HG02884 (cell line): ENCODE results near the gene TNFRSF25.
"Not testable (repeated sequence)": the region's sequence is repeated elsewhere in the genome, so short reads cannot be mapped to it uniquely, and the experiment has no call there.

Experiments
- ATAC-seq: cut with Tn5 transposase; IDR thresholded peaks from one replicate; pipeline ENCODE4 v1.9.1; 2021; ENCODE audit warnings: mild to moderate bottlenecking, moderate library complexity; ENCODE audit not compliant: unreplicated experiment

The TNFRSF25 gene

GRCh38 chr1:6437012-6437700 lies 28.8 kb downstream of the TNFRSF25 start:
- not testable (repeated sequence) for ATAC-seq

- not testable (repeated sequence) for ATAC-seq
These were observed 29.7 kb downstream of the TNFRSF25 start for GRCh38 chr1:6436277-6436676.

- no peak for ATAC-seq
These were observed 30.4 kb downstream of the TNFRSF25 start for GRCh38 chr1:6435547-6435946.

DNA sequence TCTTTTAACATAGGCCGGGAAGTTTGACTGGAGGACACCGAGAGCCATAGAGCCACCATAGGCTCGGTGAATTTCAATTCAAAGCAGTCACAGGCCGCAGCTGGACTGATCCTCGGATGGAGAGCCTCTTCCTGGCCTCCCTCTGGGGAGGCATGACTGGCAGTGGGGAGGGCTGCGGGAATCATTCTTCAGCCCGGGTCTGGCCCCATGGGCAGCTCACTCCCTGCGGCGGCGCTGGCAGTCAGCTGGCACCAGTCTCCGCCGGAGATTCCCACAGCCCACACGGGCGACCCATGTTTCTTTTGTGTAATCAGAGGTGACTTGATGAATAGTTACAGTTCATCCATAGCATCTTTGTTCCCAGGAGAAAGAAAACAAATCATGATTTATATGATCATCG lies 30.8 kb downstream of the TNFRSF25 start:
- ATAC-seq = no peak

DNA sequence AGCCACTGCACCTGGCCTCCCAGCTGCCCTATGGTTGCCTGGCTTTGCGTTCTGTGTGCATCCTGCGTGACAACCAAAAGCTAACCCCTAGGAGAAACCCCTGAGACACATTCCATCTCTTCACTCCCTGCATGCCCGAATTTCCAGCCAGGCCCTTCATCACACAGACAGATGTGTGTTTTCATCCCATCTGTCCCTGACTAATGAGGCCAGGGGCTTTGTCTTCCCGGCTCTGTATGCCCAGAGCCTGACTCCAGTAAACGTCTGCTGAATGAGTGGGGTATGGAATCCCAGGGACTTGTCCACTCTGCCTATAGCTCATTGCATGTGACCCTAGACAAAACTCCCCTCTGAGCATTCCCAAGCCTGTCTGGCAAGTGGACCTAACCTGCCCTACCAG lies 31.8 kb downstream of the TNFRSF25 start:
- no peak for ATAC-seq

- ATAC-seq = not testable (repeated sequence)
These were observed 34.1 kb downstream of the TNFRSF25 start for GRCh38 chr1:6431645-6432579.

- not testable (repeated sequence) for ATAC-seq
These were observed 36.1 kb downstream of the TNFRSF25 start for GRCh38 chr1:6429660-6430411.

GRCh38 chr1:6428453-6428852 lies 37.5 kb downstream of the TNFRSF25 start:
- ATAC-seq = not testable (repeated sequence)

DNA sequence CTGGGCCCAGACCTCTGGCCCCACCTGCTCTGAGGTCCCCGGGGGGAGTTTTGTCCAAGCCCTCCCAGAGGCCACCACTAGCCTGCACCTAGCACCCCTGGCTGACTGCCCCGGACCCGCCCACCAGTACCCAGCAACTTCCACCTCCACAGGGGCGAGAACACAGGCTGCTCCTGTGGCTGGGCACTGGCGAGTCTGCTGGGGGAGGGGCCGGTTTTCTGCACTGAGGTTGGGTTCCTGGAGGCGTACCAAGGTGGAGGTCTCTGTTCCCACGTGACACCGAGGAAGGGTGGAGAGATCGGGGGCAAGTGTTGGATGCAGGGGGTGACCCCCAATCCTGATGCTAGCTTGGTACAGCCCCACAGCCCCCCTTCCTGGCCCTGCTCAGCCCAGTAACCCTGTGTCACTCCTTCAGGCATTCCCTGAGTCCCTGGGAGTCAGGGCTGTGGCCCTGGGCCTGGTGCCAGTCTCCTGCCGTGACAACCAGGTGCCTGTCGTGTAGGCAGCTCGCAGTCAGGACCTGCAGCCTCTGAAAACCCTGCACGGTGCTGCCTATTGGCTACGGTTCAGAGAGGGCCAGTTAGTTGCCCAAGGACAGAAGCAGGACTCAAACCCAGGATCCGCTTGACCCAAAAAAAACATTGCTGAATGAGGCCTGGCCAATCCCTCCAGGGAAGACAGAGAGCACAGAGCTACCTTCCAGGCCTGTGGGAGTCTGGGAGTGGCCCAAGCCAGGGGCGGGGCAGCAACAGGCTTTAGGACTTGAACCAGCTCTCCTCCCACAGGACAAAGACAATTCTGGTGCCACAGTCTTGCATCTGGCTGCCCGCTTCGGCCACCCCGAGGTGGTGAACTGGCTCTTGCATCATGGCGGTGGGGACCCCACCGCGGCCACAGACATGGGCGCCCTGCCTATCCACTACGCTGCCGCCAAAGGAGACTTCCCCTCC lies 38.3 kb downstream of the TNFRSF25 start:
- no peak for ATAC-seq

DNA sequence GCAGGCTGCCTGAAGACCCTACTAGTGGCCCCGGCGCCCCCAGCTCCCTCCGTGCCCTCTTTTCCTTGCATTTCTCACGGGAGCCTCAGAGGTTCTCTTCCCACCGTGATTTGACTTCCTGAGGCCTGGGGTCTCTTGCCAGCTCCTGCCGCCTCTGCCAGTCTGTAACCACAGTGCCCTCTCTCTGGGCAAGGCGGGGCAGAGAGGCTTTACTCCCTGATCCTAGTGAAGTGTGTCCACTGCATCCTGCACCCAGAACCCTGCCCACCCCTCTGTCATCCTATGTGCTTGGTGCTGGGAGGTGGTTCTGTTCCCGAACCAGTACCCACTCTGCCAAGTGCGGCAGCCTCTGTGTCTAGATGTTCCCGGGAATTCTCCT lies 39.0 kb downstream of the TNFRSF25 start:
- ATAC-seq = no peak

GRCh38 chr1:6426277-6426971 lies 39.5 kb downstream of the TNFRSF25 start:
- no peak for ATAC-seq

DNA sequence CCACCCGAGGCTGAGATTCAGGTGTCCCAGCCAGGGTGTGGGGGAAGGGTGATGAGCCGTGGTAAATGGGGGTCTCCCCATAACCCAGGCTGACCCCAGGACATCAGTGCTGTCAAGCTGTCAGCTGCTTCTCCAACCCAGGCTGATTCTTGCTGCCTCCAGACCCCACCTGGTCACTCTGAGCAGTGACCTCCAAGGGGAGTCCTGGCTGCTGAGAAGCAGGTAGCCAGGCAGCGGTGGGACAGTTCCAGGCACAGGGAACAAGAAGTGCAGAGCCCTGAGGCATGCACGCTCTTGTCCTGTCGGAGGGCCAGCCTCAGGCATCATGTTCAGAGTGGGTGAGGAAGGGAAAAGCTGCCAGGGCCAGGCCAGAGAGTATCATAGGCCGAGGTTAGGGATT lies 40.3 kb downstream of the TNFRSF25 start:
- ATAC-seq = no peak

DNA sequence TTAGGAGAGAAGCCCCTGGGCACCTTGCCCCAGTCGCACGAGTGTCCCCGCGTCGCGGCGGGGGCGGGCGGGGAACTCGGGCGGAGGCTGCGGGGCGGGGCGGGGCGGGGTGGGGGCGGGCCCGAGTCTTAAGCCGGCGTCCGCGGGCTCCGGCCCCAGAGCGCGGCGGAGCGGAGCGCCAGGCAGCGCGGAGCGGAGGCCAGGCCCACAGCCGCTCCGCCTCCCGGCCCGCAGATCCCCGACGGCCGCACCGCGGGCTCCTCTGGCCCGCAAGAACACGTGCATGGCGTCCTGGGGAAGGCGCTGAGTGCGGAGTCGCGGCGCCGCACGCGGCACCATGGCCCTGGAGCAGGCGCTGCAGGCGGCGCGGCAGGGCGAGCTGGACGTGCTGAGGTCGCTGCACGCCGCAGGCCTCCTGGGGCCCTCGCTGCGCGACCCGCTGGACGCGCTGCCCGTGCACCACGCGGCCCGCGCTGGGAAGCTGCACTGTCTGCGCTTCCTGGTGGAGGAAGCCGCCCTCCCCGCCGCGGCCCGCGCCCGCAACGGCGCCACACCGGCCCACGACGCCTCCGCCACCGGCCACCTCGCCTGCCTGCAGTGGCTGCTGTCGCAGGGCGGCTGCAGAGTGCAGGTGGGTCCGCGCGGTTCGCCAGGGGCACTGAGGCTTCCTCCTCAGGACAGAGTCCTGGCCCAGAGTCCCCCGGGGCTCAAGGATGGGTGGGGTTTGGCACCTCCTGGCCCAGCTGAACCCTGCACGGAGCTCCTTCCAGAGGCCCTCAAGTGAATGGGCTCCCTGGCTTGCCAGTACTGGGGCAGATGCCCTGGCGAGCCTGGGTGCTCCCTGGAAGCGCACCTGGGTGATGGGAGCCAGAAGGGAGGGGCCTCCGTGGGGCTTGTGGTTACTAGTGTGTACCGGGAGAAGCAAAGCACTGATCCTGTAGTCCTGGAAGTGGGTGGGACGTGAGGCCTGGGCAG lies 41.1 kb downstream of the TNFRSF25 start, which contains the start of gene ESPN:
Gene ESPN, plus strand, starts transcription at position 158 of the 975 bp plus-strand sequence. Its CDS starts 180 bp downstream, at position 338.
- no peak for ATAC-seq

- ATAC-seq = no peak
These were observed 41.9 kb downstream of the TNFRSF25 start for GRCh38 chr1:6424000-6424565.

GRCh38 chr1:6423321-6423999 lies 42.5 kb downstream of the TNFRSF25 start:
- no peak for ATAC-seq

DNA sequence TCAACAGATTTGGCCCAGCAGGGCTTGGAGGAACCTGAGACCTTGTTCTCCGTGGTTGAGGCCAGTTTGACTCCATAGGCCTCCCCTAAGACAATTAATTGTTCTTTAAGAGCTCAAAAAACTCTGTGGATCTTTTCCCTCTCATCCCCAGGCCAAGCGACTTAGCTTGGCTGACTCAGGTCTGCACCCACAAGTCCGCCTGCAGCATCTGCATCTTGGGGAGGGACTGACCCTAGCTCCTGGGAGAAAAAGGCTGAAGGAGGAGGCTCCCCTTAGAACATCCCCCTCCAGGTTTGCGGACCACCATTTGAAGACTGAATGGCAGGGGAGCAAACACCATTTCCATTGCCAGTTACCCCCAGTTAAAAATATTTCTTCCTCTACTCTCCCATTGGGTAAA lies 44.7 kb downstream of the TNFRSF25 start:
- no peak for ATAC-seq

GRCh38 chr1:6420454-6421042 lies 45.4 kb downstream of the TNFRSF25 start:
- no peak for ATAC-seq
